ENCODE measurements around the gene C5orf15.
"Not testable (repeated sequence)": the region's sequence is repeated elsewhere in the genome, so short reads cannot be mapped to it uniquely, and the experiment has no call there.

C5orf15 gene

DNA sequence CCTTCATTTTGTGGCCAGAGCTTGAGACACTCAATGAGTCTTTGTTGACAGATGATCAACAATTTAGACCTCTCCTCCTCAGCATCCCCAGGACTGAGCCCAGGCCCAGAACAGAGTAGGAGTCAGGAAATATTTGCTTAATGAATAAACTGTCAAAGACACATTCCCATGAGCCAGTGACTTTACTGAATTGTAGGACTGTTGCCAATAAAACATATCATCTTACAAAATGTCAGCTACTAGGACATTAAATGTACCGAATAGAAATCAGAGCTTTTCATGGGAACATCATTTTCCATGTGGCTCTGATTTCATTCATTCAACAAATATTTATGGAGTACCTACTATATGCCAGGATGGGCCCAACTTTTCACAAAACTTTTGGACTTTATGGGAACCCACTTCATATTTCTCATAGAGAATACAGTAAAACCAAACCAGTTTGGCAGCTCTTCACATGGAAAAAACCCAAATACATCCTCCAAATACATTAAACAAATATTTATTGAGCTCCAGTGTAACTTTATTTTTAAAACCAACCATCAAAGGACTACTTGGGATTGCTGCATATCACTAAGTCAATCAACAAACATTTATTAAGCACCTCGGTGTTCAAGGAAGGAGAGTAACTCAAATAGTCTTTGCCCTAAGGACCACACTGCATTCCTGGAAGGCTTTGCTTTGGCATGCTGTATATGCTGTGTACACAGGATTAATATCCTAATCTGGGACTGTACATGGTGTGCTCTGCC lies 24.9 kb upstream of the C5orf15 start:
- DNase-seq, result no peak

DNA sequence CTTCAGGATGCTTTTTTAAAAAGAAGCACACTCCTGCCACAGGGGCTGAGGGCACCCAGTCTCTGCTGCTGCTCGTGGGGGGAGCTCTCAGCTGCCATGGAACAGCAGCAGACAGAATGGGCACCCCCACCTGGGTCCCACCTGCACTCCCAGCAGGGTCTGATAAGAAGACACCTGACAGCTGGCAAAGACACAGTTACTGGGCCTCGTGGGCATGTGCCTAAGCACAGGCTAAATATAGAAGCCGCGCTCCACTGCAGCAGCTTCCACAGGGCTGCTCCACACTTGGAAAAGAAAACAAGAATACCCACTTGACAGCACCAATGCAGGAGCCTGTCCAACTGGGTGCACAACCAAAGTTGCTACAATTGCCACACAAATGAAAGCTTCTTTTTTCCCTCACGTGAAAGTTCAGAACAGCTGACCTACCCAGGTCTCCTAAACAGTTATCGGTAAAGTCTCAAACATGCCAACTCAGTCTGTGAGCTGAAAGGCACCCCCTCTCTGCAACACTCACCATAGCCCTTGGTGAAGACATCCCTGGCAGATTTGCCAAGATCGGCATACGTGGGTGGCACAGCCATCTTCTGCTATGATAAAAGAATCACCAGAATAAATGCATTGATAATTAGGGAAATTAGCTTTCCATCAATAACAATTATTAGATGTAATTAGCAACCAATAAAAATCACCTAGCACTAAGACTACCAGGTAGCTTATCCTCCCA lies 24.2 kb upstream of the C5orf15 start:
- DNase-seq, result no peak

DNA sequence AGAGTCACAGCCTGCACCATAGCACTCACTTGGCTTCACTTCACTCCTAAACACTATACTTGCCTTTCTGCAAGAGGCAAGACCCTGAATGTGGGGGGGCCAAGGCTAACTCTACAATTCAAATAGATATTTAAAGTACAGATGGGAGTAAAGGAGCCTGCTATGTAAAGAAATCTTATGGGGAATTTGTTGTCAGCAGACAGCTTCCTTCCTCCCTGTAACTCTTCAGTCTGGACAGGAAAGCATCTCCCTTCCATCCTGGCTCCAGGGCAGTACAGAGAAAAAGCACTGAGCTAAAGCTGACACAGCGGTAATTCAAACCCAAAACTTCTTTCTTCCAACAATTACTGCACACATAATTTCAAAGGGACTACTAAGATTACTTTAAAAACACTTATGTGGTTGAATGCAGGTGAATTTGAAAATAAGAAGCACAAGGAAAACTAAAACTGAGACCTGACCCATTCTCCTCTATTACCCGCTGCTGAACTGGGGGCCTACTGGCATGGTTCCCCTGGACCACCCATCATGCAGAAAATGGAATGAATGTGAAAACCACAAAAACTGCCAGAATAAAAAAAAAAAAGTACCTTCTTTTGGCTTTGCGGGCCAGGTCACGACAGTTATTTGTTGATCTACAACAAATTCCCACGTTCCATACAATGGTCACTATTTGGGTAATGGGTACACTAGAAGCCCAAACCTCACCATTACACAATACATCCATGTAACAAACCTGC lies 22.9 kb upstream of the C5orf15 start:
- no peak for DNase-seq

DNA sequence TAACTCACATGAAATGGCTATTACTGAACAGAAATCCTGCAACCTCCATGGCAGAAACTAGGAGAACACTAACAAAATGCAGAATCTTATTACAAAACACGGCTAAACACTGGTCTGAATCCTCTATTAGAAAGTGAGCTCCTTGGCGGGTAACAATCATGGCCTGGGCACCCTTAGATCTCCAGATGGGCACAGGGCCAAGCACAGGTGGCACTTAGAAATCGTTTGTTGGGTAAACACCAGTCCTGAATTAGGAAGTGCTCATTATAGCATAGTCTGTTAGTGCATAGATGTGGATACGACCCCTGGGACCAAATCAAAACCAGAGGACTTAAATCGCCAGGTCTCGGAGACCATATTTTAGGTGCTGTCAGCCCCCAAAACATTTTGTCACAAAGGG lies 22.0 kb upstream of the C5orf15 start:
- no peak for DNase-seq

DNA sequence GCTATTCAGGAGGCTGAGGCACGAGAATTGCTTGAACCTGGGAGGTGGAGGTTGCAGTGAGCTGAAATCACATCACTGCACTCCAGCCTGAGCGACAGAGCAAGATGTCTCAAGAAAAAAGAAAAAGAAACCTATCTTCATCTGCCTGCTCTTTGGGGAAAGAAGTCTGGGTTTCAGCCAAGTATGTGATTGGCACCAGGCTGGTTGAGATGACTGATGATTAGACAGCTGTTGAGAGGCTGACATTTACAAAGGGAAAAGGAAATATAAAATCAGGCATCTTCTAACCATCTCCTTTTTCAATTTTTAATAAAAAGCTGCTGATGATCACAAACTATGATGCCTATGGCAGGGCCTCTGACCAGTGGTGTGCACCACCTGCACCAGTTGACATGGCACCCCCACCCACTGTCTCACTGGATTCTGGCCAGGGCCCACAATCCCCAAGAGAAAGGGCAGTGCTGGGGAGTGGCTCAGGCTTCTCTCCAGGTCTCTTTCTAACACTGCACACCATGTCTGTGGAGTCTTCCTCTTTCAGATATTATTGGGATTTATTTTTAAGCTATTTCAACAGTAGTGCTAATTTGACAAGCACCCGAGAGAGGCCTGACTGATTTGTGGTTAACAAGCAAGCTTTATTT lies 17.2 kb upstream of the C5orf15 start:
- no peak for DNase-seq

DNA sequence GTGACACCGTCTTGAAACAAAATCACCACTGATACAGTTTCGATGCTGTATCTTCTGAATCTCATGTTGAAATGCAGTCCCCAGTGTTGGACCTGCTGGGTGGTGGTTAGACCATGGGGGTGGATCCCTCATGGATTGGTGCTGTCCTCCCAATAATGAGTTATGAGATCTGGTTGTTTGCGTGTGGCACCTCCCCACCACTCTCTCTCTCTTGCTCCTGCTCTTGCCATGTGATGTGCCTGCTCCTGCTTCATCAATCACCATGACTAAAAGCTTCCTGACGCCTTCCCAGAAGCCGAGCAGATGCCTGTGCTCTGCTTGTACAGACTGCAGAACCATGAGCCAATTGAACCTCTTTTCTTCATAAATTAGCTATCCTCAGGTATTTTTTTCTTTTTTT lies 15.2 kb upstream of the C5orf15 start:
- no peak for DNase-seq

DNA sequence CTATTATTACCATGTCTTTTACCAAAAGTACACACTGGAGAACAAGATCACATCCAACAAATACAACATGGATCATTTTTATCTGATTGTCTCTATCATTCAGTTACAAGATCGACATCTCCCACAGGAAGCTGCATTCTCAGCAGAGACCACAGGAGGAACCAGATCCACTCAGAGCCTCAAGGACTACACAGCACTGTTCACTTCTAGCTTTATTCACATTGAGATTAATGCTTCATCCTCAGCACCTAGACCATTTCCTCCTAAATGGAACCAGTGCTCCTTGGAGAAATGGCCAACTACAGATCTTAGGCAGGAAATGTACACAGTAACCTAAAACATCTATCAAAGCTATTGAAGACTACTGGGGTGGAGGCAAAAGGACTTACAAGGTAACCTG lies 13.3 kb upstream of the C5orf15 start:
- no peak for DNase-seq

DNA sequence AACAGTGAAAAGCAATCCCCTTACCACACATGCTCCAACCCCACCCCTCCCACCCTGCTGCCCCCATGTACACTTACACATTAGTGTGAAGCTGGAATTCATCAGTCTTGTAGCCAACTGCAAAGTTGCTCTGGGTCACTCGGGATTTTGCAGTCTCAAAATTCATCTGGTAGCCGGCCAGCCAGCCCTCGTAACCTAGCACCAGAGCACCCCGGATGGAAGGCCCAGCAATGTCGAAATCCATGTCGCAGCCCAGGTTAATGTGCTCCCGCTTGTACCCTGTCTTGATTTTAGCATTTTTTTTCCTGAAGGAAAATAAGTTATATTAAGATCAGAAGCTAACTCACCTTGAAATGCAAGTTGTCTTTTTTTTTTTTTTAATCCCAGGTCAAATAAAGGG lies 12.2 kb upstream of the C5orf15 start:
- DNase-seq, result no peak

DNA sequence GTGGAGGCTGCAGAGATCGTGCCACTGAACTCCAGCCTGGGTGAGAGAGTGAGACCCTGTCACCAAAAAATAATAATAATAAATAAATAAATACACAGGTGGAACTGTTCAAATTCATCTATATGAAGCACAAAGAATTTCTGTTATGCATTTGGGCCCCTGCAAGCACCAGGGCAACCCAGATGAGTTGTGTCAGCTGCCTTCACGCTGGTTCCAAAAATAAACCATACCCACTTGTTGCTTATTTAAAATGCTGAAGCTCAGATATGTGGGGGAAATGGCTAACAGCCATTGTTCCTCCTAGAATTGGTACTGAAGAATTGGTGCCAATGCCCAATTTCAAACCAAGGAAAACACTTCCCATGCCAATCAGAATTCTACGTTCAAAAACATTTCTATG lies 10.5 kb upstream of the C5orf15 start:
- DNase-seq, result no peak

DNA sequence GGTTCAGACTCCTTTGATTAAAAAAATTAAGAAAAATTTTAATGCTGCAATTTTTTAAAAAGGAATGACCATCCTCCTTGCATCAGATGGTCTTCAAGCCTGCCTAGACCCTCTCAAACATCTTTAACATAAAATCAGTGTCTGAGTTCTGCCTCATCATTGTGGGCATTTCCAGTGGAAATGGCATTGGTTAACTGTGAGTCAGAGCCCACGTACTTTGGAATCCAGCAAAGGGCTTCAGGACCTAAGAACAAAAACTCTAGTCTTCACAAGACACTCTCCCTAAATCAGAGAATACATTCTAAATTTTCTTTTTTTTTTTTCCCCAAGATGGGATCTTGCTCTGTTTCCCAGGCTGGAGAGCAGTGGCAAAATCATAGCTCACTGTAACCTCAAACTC lies 9.4 kb upstream of the C5orf15 start:
- DNase-seq, result no peak

DNA sequence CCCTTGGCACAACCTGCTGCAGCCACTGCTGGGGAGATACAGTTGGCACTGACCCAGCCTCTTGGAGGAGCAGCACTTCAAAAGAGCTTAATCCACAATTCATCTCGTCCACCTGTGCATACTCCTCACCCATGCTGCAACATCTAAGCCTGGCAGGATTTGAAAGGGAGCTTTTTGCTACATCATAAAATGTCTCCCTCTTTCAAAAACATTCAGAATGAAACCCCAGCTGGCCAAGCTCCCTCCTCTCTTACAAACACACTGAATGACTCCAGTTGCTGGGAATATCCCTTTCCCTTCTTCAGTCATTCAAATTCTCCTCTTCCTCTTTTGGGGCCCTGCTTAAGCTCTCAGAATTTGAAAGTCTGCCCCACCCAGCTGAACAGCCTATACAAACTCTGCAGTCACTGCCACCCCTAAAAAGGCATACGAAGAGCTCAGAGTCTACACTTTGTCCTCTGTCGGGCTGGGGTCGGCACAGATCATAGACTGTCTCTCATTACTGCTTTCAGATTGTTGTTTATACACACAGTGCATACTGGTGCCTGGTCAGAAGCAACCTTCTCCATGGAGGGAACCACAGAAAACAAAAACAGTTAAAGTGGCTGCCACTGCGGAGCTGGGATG lies 8.8 kb upstream of the C5orf15 start:
- DNase-seq, result no peak

DNA sequence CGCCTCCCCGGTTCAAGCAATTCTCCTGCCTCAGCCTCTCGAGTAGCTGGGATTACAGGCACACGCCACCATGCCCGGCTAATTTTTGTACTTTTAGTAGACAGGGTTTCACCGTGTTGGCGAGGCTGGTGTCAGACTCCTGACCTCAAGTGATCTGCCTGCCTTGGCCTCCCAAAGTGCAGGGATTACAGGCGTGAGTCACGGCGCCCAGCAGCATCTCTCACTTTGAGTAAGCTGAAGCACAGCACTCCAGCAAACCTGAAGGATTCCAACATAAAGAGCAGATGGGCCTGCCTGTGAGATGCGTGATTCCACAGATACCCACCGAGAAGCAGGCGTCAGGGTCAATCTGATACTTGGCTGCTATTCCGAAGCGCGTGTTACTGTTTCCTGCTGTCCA lies 7.1 kb upstream of the C5orf15 start:
- not testable (repeated sequence) for DNase-seq

DNA sequence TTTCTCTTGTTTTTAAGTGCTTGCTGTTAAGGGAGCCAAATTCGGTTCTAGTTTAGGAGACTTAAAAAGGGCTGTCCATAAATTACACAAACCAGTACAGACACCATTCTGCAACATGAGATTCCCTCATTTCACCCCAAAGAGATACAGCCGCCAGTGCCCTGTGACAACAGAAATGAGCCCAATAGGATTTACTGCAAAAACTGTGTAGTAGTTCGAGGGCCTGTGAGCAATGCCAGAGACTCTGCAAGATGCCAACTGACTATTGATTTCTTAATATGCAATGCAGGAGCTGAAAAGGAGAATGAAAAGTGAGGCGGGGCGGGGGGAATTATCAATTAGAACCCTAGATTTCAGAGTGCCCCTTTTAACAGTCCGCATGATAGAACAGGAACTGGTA lies 5.7 kb upstream of the C5orf15 start:
- no peak for DNase-seq

DNA sequence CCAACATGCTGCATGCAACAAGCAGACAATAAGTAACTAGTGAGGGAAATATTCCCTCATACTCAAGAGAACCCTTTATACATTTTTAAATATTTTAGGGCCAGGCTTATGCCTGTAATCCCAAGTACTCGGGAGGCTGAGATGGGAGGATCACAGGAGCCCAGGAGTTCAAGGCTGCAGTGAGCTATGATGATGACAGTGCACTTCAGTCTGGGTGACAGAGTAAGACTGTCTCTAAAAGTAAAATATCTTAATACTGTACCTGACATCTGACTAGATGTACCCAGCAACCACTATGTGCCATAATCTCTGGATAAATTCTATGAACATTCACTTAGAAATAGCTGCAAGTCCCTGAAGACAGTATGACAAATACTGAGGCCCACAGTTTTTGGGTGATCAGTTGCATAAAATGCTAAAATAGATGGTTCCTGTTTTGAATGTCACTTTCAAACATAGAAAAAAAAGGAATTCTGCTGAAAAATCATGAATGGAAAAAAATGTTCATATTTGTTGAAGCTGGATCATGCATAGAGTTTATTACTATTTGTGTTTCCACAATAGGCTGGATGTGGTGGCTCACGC lies 2.0 kb upstream of the C5orf15 start:
- no peak for DNase-seq

DNA sequence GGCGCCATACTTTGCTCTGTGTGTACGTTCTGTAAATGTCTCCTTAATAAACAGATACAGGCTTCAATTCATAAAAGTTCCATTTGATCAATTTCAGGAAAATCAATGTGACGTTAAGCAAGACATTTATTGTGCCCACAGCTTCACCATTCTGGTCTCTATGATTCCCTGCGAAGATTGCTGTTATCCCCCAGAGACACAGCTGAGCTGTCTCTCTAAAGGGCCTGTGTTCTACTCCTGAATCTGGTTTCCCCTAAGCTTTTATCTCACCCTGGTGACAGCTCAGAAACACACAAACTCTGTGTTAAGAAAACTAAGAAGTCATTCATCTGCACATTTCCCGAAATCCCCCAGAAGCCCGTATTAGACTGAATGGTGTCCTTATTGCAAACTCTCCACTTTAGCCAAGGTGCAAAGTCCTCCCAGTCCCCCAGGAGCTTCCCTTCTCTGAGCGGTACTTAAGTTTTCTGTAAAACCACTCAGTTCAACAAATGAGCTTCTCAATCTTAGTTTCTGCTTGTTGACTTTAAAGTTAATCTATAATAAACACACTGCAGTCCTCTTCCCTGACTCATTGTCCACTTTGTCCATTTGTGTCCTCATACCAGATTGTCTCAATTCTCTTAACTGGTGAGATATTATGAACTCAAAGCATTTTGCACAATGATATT lies 1.4 kb upstream of the C5orf15 start:
- DNase-seq, result peak; percentile 23

DNA sequence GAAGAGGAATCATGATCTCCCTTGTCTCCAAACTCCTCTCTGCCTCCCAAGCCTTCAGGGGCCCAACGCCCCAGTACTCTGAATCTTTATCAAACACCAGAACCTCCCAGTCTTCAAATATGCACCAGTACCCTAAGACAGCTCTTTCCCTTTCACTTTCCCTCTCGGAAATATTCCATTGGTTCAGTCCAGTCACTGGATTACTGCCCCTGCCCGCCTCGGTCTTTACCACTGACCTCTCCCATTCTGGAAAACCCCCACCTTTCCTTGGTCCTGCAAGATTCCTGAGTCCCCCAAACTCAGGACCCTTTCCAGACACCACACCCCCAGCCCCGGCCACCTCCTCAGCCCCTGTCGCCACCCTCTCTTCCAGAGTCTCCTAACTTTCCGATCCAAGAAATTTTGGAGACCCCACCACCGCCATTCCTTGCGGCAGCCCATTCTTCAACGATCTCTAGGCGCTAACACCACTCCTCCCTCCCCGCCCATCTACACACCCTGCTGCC lies 674 bp downstream of the C5orf15 start:
- peak; percentile 33 for DNase-seq

DNA sequence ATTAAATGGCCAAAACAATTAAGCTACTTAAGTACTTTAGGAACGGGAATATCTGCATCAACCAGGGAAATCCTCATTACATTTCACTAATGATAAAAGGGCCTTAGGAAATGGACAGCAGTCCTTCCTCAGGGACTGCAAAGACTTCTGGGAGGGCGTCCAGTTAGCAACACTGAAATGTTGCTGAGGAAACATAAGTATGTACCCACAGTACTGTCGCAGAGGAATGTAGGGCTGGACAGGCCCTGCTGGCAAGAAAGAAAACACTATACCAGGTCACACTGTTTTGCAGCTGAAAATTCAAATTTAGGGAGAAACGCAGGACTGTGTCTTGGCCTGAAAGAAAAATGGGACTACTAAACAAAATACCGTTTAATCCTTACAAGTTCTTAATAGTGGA lies 1.3 kb downstream of the C5orf15 start:
- no peak for DNase-seq

DNA sequence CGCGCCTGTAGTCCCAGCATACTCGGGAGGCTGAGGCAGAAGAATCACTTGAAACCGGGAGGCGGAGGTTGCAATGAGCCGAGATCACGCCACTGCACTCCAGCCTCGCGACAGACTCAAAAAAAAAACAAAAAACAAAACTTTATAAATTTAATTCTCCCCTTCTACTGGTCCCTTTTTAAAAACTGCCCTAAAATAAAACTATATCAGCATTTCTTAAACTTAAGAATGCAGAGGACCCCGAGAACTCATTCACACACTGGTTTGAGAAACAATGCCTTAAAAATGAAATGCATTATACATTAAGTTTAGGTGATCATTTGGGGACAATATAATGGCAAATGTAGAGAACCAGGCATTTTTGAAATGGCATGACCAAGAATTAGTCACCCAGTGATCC lies 2.3 kb downstream of the C5orf15 start:
- no peak for DNase-seq

DNA sequence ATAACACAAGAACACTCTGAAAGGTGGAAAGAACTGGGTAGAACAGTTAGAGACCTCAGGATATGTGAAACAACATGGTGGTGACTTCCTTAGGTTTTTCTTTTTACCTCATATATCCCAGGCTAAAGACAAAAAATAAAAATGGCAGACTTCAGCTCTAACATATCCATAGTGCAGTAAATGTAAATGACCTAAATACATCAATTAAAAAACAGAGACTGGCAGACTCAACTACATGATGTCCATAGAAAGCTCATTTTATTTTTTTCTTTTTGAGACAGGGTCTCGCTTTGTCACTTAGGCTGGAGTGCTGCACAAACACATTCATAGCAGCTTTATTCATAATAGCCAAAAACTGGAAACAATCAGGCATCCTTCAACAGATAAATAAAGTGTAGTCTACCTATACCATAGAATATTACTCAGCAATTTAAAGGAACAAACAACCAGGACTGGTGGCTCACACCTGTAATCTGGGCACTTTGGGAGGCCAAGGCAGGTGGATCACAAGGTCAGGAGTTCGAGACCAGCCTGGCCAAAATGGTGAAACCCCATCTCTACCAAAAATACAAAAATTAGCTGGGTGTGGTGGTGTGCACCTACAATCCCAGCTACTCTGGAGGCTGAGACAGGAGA lies 4.8 kb downstream of the C5orf15 start:
- DNase-seq, result no peak

DNA sequence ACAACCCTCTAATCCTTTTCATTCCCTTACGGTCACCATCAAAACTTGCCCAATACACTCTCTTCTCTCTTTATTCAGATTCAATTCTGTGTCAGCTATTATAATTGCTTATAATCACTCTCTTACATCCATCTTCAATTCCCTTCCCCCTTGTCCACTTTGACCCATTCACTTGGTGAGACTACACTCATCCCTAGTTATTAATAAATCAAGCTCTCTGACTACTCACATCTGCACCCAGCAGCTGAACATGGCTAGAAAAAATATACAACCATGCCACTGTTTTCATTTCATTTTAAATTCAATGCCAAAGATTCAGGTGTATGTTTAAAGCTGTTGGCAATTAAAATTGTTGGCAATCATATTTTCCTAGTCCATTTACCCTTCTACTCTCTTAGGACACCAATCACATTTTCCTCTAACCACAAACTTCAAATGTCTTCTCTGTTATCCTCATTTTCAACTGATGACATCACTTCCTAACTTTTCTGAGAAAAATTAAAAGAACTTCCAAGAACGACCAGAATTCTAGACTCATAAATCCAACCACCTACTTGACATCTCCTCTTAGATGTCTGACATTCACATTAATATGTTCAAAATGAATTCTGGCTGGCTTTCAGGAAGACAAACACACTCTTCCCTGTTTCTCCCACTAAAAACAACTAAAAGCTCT lies 5.5 kb downstream of the C5orf15 start:
- peak; percentile 42 for DNase-seq

DNA sequence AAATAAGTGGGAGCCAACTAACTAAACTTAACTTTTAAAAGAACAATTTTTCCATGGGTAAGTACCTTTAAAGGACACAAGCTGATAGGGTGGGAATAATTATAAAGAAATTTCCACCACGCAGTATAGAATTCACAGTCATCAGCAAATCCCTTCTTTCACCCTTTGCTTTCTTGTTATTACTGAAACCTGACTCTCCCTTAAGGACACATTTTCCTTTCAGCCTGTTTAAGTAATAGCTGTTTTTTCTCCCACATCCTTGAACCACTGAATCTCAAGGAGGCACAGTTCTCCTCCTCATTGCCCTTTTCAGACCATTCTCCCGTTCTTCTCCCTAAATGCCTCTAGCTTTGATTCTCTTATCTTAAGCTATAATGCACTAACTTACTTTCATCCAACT lies 6.3 kb downstream of the C5orf15 start:
- DNase-seq, result no peak

Data from hematopoietic multipotent progenitor cell treated with erythropoietin and hydrocortisone succinate and interleukin-3 and kit ligand, for 8 days (in vitro differentiated cells).